ENCODE data around the gene FUT6.
"Not testable (repeated sequence)": the region's sequence is repeated elsewhere in the genome, so short reads cannot be mapped to it uniquely, and the experiment has no call there.

GRCh38 chr19:5874496-5874895 lies 35.0 kb upstream of the FUT6 start:
- TF ChIP-seq, protein P1, sequence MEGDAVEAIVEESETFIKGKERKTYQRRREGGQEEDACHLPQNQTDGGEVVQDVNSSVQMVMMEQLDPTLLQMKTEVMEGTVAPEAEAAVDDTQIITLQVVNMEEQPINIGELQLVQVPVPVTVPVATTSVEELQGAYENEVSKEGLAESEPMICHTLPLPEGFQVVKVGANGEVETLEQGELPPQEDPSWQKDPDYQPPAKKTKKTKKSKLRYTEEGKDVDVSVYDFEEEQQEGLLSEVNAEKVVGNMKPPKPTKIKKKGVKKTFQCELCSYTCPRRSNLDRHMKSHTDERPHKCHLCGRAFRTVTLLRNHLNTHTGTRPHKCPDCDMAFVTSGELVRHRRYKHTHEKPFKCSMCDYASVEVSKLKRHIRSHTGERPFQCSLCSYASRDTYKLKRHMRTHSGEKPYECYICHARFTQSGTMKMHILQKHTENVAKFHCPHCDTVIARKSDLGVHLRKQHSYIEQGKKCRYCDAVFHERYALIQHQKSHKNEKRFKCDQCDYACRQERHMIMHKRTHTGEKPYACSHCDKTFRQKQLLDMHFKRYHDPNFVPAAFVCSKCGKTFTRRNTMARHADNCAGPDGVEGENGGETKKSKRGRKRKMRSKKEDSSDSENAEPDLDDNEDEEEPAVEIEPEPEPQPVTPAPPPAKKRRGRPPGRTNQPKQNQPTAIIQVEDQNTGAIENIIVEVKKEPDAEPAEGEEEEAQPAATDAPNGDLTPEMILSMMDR (conservative IDR thresholded peaks at IDR 0.05 in 1 of 2, IDR thresholded peaks at IDR 0.05 in 1 of 2; ENCODE audit: low read depth in 1 of 2, low read length in 2 of 2) = not testable (repeated sequence)
- TF ChIP-seq EZH2 (IDR thresholded peaks at IDR 0.05; ENCODE audit: low read length, missing control alignments) = not testable (repeated sequence)
